Measurements from ENCODE around the gene OOSP1. TPM values are rescaled to one million over a fixed set of nuclear protein-coding genes. Genes with fewer than 3 reads are reported as not detected.
"Not testable (repeated sequence)": the region's sequence is repeated elsewhere in the genome, so short reads cannot be mapped to it uniquely, and the experiment has no call there.

The OOSP1 gene
- total and polyA plus RNA-seq, 8 donors: not detected

DNA sequence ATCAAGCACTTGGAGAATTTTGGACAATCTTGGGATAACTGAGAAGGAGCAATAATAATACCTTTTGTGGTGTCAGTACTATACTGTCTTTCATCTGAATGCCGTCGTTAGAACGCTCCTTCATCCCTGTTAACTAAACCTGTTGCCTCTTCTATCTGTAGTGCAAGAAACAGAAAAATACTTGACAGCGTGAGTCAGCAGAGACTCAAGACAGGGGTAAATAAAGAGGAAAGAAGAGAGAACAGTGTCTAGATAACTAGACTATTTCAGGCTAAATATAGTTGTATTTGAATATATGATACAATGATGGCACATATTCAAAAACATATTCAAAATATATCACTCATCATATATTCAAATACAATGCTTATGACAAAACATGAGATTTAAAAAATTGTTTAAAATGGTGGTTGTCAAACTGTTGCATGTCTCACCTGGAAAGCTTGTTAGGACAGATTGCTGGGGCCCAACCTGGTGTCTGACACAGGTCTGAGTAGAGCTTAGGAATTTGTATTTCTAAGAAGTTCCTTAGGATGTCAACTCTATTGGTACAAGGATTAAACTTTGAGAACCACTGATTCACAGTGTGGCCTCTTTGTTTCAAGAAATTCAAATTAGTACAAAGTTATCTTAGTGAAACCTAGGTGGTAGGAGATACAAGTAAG, 43.0 kb downstream of the OOSP1 start:
- Histone ChIP-seq H3K27ac (no peak overlapping the region), H3K4me3 (no peak overlapping the region), H3K27me3 (no peaks in the 10 kb centered on the region), H3K9me3 (no peaks in the 10 kb centered on the region), H3K36me3 (no peaks in the 10 kb centered on the region), H3K4me1 (no peaks in the 10 kb centered on the region)
- DNase-seq (no peak), FAIRE-seq (no peak), ATAC-seq (no peak)
- WGBS, 2 donors: 90 to 96% methylated on average over 4 of the region's 4 CpGs
- intact Hi-C loops (cut with DNase I): no loop called here
- TF ChIP-seq, protein P1, sequence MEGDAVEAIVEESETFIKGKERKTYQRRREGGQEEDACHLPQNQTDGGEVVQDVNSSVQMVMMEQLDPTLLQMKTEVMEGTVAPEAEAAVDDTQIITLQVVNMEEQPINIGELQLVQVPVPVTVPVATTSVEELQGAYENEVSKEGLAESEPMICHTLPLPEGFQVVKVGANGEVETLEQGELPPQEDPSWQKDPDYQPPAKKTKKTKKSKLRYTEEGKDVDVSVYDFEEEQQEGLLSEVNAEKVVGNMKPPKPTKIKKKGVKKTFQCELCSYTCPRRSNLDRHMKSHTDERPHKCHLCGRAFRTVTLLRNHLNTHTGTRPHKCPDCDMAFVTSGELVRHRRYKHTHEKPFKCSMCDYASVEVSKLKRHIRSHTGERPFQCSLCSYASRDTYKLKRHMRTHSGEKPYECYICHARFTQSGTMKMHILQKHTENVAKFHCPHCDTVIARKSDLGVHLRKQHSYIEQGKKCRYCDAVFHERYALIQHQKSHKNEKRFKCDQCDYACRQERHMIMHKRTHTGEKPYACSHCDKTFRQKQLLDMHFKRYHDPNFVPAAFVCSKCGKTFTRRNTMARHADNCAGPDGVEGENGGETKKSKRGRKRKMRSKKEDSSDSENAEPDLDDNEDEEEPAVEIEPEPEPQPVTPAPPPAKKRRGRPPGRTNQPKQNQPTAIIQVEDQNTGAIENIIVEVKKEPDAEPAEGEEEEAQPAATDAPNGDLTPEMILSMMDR (IDR thresholded peaks at IDR 0.05): no peak

DNA sequence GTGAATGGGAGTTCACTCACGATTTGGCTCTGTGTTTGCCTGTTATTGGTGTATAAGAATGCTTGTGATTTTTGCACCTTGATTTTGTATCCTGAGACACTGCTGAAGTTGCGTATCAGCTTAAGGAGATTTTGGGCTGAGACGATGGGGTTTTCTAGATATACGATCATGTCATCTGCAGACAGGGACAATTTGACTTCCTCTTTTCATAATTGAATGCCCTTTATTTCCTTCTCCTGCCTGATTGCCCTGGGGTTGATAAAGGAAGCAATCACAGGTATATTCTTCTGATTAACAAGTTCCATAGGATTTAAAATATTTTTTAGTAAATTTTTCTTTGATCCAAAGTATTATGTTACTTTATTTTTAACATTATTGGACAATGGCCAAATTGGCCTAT, 43.8 kb downstream of the OOSP1 start:
- H3K4me1 ChIP-seq; H3K9me3 ChIP-seq; H3K36me3 ChIP-seq; ATAC-seq; H3K27ac ChIP-seq; H3K27me3 ChIP-seq; DNase-seq; intact Hi-C loops (cut with DNase I); H3K4me3 ChIP-seq; FAIRE-seq: not testable (repeated sequence)
- WGBS, 2 donors: 74 to 75% methylated on average over 4 of the region's 4 CpGs

DNA sequence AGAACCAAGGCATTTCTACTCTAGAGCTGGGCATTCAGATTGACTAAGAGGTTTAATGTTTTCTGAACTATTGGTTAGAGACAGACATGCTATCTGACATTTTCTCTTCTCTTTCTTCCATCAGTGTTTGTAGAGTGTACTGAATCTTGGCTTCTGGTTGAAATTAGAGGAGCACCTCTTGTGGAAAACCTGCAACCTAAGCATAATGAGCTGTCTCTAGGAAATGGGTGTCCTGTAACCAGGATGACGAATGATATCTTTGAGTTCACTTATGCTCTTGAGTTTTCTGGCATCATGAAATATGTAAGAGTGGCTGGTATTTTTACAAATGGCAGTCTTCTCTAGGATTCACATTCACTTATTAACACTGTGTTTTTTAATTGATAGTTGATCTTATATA, 45.0 kb downstream of the OOSP1 start:
- H3K4me3 ChIP-seq: no peak overlapping the region
- TF ChIP-seq, protein P1 (IDR thresholded peaks at IDR 0.05): no peak
- DNase-seq (no peak), ATAC-seq (no peak), FAIRE-seq (no peak)
- H3K27ac ChIP-seq: no peak overlapping the region
- no peaks in the 10 kb centered on the region for H3K4me1 ChIP-seq
- no peaks in the 10 kb centered on the region for H3K9me3 ChIP-seq
- intact Hi-C loops (cut with DNase I): no loop called here
- 80 to 85% methylated on average over 1 of the region's 1 CpG for WGBS, 2 donors
- H3K27me3 ChIP-seq: no peaks in the 10 kb centered on the region
- no peaks in the 10 kb centered on the region for H3K36me3 ChIP-seq

DNA sequence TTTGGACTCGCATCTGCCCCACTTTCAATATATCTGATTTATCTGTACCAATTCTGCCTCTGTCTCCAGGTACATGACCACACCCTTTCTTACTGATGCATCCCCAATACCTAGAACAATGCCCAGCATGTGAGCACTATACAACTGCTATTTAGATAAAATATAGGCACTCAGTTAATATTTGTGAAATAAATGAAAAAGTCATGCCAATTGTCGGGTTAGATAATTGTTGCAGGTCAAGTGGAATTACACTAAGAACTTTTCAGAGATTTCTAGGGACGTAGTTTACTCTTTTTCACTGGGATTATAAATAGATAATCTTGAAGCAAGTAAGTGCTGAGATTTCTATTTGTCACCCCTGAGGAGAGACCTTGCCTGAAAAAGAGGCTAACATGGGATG, 46.1 kb downstream of the OOSP1 start:
- intact Hi-C loops (cut with DNase I): no loop called here
- DNase-seq (no peak), ATAC-seq (no peak), FAIRE-seq (no peak)
- Histone ChIP-seq H3K4me1 (no peaks in the 10 kb centered on the region), H3K36me3 (no peaks in the 10 kb centered on the region), H3K9me3 (no peaks in the 10 kb centered on the region), H3K27me3 (no peaks in the 10 kb centered on the region), H3K4me3 (no peak overlapping the region), H3K27ac (no peak overlapping the region)
- 83 to 92% methylated on average over 3 of the region's 3 CpGs for WGBS, 2 donors
- TF ChIP-seq, protein P1 (IDR thresholded peaks at IDR 0.05): no peak

DNA sequence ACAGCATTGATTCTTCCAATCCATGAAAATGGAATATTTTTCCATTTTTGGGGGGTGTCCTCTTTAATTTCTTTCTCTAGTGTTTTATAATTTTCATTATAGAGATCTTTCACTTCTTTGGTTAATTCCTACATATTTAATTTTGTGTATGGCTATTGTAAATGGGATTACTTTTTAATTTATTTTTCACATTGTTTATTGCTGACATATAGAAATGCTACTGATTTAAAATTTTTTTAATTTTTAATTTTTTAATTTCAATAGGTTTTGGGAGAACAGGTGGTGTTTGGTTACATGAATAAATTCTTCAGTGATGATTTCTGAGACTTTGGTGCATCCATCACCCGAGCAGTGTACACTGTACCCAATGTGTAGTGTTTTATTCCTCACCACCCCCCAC, 52.2 kb downstream of the OOSP1 start:
- FAIRE-seq: no peak
- H3K36me3 ChIP-seq: no peaks in the 10 kb centered on the region
- H3K4me3 ChIP-seq: no peak overlapping the region
- H3K9me3 ChIP-seq: no peaks in the 10 kb centered on the region
- intact Hi-C loops (cut with DNase I): no loop called here
- no peak for ATAC-seq
- H3K27ac ChIP-seq: no peak overlapping the region
- DNase-seq: no peak
- no peaks in the 10 kb centered on the region for H3K27me3 ChIP-seq
- no peaks in the 10 kb centered on the region for H3K4me1 ChIP-seq
- TF ChIP-seq, protein P1 (IDR thresholded peaks at IDR 0.05): no peak
- WGBS, 2 donors: 42 to 50% methylated on average over 1 of the region's 1 CpG
